Right lobe of liver (tissue), 6 donors: ENCODE data around the gene KCNIP3. TPM values are rescaled to one million over a fixed set of nuclear protein-coding genes. Genes with fewer than 3 reads are reported as not detected.

Source experiments
- ATAC-seq, 4 donors: fragments of 200-7000 bp; cut with Tn5 transposase; one replicate each; pipeline ENCODE4 v1.9.1; 2020; ENCODE audit warnings: mild to moderate bottlenecking in 4 of 4, moderate library complexity in 4 of 4
- DNase-seq, 3 donors: peaks; one replicate each; pipeline ENCODE4 v3.0.0-alpha.2; 2020
- H3K27ac ChIP-seq, 3 donors: fragments of 200-600 bp; one replicate each; pipeline ENCODE4 v1.8.0; 2022
- H3K27me3 ChIP-seq, 2 donors: fragments of 200-600 bp; one replicate each; pipeline ENCODE4 v1.8.0; 2022
- H3K36me3 ChIP-seq, 4 donors: fragments of 200-600 bp; sonication (generic) in 1 of 4; one replicate each; pipeline versions ENCODE4 v1.5.1 to v1.8.0; 2017 to 2022; ENCODE audit warnings: control low read depth in 1 of 4
- H3K4me1 ChIP-seq, 4 donors: fragments of 200-600 bp; sonication (generic) in 1 of 4; one replicate each; pipeline versions ENCODE4 v1.5.1 to v1.8.0; 2017 to 2022; ENCODE audit warnings: control low read depth in 1 of 4
- H3K4me3 ChIP-seq, 3 donors: fragments of 200-600 bp; one replicate each; pipeline ENCODE4 v1.8.0; 2022
- H3K9me3 ChIP-seq, 4 donors: fragments of 200-600 bp; sonication (generic) in 1 of 4; one replicate each; pipeline versions ENCODE4 v1.5.1 to v1.8.0; 2017 to 2022; ENCODE audit warnings: control low read depth in 1 of 4
- CTCF ChIP-seq, 4 donors: fragments of 200-600 bp in 3 of 4; fragments of 450-650 bp in 1 of 4; IDR thresholded peaks; one replicate each; pipeline versions ENCODE4 v1.5.1 to v1.8.0; 2016 to 2022; ENCODE audit warnings: antibody characterized with exemption in 4 of 4, mild to moderate bottlenecking in 2 of 4
- POLR2A ChIP-seq: fragments of 450-650 bp; IDR thresholded peaks from one replicate; pipeline ENCODE4 v1.6.1; 2017; ENCODE audit warnings: antibody characterized with exemption, mild to moderate bottlenecking
- WGBS: methylation state at CpG from one replicate; pipeline ENCODE4 v1.1.6; 2018; ENCODE audit warnings: low coverage, low lambda C conversion rate; ENCODE audit not compliant: insufficient coverage; ENCODE audit errors: missing lambda C conversion rate; 5-methylcytosine and 5-hydroxymethylcytosine counted together
- intact Hi-C, 2 donors: fragments of 100-400 bp; cut with DNase I; formaldehyde crosslinking; loops; one replicate each; pipeline versions ENCODE4 v1.11.2 to v1.14.1; 2022
- total RNA-seq, 6 experiments: library from RNA; depleted of rRNA in 2 of 6; stranded (reverse); fragments of >200 nt in 2 of 6; fragmentation: NEBNext Ultra II Directional in 3 of 6; extraction: Animal tissue kit (Norgen Biotek cat#: 25700) in 3 of 6; gene quantifications; one replicate each; pipeline versions ENCODE4 v1.1.0 to v1.2.4, GENCODE V29; 2016 to 2023
- donor health status: DM: no; HTN: yes; CAD: no.
- donor health status: DM: no; HTN: no; CAD: no.
- donor health status: DM: no; HTN: no; CAD: no.
- donor health status: DM: no; HTN: yes; CAD: no.
- donor health status: DM: no; HTN: yes; CAD: no.

The KCNIP3 gene
- total RNA-seq, 6 experiments from 2014 or later, result 0.46 to 3.3 (median 1.2) TPM

- no peaks in the 10 kb centered on the region for H3K9me3 ChIP-seq
- H3K4me3 ChIP-seq, result no peak overlapping the region
- DNase-seq (peak in 1 of 3 donors; percentile 36), ATAC-seq (no peak)
- no peak overlapping the region for H3K27ac ChIP-seq
- WGBS, result 65% methylated on average over 5 of the region's 19 CpGs
- no peak for TF ChIP-seq POLR2A
- no peak for TF ChIP-seq CTCF (IDR thresholded peaks at IDR 0.05)
- no peaks in the 10 kb centered on the region for H3K4me1 ChIP-seq
- intact Hi-C loops, result loop anchor here in 1 of 2 donors (5.0 kb wide), 1 partner anchor 84 kb away; no protein-coding TSS in a partner anchor
- no peaks in the 10 kb centered on the region for H3K36me3 ChIP-seq
- H3K27me3 ChIP-seq, result no peaks in the 10 kb centered on the region
Measured at GRCh38 chr2:95315801-95316411, 18.8 kb downstream of the KCNIP3 start.

GRCh38 chr2:95316466-95317122 is 19.4 kb downstream of the KCNIP3 start:
- no peaks in the 10 kb centered on the region for H3K36me3 ChIP-seq
- H3K4me3 ChIP-seq, result no peak overlapping the region
- H3K9me3 ChIP-seq, result no peaks in the 10 kb centered on the region
- no peak for DNase-seq
- 100% methylated on average over 2 of the region's 8 CpGs for WGBS
- no peaks in the 10 kb centered on the region for H3K4me1 ChIP-seq
- intact Hi-C loops, result loop anchor here in 1 of 2 donors (5.0 kb wide), 1 partner anchor 84 kb away; no protein-coding TSS in a partner anchor
- no peak for ATAC-seq
- H3K27me3 ChIP-seq, result no peaks in the 10 kb centered on the region
- TF ChIP-seq POLR2A, result no peak
- TF ChIP-seq CTCF (IDR thresholded peaks at IDR 0.05), result no peak
- no peak overlapping the region for H3K27ac ChIP-seq

- no peaks in the 10 kb centered on the region for H3K4me1 ChIP-seq
- no peak for DNase-seq
- TF ChIP-seq CTCF (IDR thresholded peaks at IDR 0.05) (no peak), POLR2A (no peak)
- H3K4me3 ChIP-seq, result no peak overlapping the region
- H3K36me3 ChIP-seq, result no peaks in the 10 kb centered on the region
- no peaks in the 10 kb centered on the region for H3K27me3 ChIP-seq
- no peak for ATAC-seq
- intact Hi-C loops, result loop anchor here in 1 of 2 donors (5.0 kb wide), 1 partner anchor 85 kb away; no protein-coding TSS in a partner anchor
- WGBS, result no CpG with 5 or more reads among the region's 6 CpGs
- H3K9me3 ChIP-seq, result no peaks in the 10 kb centered on the region
- no peak overlapping the region for H3K27ac ChIP-seq
Measured at GRCh38 chr2:95317123-95317500, 20.0 kb downstream of the KCNIP3 start.

GRCh38 chr2:95317665-95318425 is 20.7 kb downstream of the KCNIP3 start:
- no peaks in the 10 kb centered on the region for H3K9me3 ChIP-seq
- H3K27me3 ChIP-seq, result no peaks in the 10 kb centered on the region
- no peak overlapping the region for H3K27ac ChIP-seq
- intact Hi-C loops, result loop anchor here in 1 of 2 donors (5.0 kb wide), 1 partner anchor 86 kb away; no protein-coding TSS in a partner anchor
- no peaks in the 10 kb centered on the region for H3K4me1 ChIP-seq
- ATAC-seq (no peak), DNase-seq (no peak)
- no peaks in the 10 kb centered on the region for H3K36me3 ChIP-seq
- WGBS, result 66% methylated on average over 4 of the region's 12 CpGs
- TF ChIP-seq CTCF (IDR thresholded peaks at IDR 0.05) (no peak), POLR2A (no peak)
- H3K4me3 ChIP-seq, result no peak overlapping the region
